Lower leg skin (tissue), 4 donors: ENCODE data around the gene MYO1A. TPM values are rescaled to one million over a fixed set of nuclear protein-coding genes. Genes with fewer than 3 reads are reported as not detected.

Experiments used
- DNase-seq, 2 donors: peaks; one replicate each; pipeline ENCODE4 v3.0.0-alpha.2; 2019; ENCODE audit warnings: low spot score in 2 of 2
- H3K4me3 ChIP-seq: fragments of 200-600 bp; sonication (generic); 2 replicates; pipeline ENCODE4 v1.5.1; 2017; ENCODE audit warnings: mild to moderate bottlenecking, low read depth; ENCODE audit not compliant: poor library complexity, severe bottlenecking
- POLR2A ChIP-seq, 2 donors: fragments of 450-650 bp; IDR thresholded peaks; one replicate each; pipeline ENCODE4 v1.6.1; 2016 to 2017; ENCODE audit warnings: antibody characterized with exemption in 2 of 2, mild to moderate bottlenecking in 1 of 2, moderate library complexity in 1 of 2
- WGBS, 2 donors: methylation state at CpG; one replicate each; pipeline ENCODE4 v1.1.5; 2018; 5-methylcytosine and 5-hydroxymethylcytosine counted together
- intact Hi-C: fragments of 100-400 bp; cut with DNase I; formaldehyde crosslinking; loops from one replicate; pipeline ENCODE4 v1.15.0; 2023; ENCODE audit warnings: low total_unique reads
- total RNA-seq, 4 donors: library from RNA; depleted of rRNA; stranded (reverse); fragments of >200 nt; gene quantifications; one replicate each; pipeline ENCODE4 v1.1.0, GENCODE V29; 2016
- TF ChIP-seq, protein P1 (sequence below), 3 donors: fragments of 450-650 bp; IDR thresholded peaks; one replicate each; pipeline ENCODE4 v1.5.1; 2016; ENCODE audit warnings: antibody characterized with exemption in 3 of 3, mild to moderate bottlenecking in 3 of 3, moderate library complexity in 2 of 3

Gene MYO1A
- total RNA-seq, 4 donors from 2014 or later, result 0.30 to 2.0 (median 0.39) TPM; not detected in 1

DNA sequence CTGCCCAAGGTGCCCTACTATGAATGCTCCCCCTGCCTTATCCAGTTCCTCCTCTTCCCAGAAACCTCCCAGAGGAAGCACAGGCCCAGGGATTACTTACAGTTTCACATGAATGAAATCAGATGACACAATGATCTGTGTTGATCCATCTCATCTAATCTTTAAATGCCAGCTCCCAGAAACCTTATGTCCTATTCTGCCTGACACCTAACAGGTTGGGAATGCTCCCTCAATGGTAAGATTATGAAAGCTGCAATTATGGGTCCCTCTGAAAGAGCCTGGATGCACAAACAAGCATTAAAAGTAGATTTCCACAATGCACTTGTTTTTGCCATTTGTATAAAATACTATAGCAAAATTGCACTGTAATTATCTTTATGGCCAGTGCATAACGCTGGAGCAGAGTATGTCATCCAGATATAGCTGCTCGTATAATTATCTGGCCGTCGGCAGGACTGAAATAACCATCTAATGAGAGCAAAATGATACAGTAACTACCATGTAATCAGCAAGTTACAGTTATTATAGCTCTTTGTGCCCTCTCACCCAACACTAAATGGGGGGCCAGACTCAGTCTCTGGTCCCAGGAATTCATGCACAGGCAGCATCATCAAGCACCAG, 39.2 kb downstream of the MYO1A start:
- 85 to 87% methylated on average over 4 of the region's 4 CpGs for WGBS, 2 donors
- intact Hi-C loops, result loop anchor here (5.0 kb wide), 1 partner anchor 47 kb away; no protein-coding TSS in a partner anchor
- DNase-seq, result no peak
- TF ChIP-seq POLR2A (IDR thresholded peaks at IDR 0.05), result no peak
- TF ChIP-seq, protein P1, sequence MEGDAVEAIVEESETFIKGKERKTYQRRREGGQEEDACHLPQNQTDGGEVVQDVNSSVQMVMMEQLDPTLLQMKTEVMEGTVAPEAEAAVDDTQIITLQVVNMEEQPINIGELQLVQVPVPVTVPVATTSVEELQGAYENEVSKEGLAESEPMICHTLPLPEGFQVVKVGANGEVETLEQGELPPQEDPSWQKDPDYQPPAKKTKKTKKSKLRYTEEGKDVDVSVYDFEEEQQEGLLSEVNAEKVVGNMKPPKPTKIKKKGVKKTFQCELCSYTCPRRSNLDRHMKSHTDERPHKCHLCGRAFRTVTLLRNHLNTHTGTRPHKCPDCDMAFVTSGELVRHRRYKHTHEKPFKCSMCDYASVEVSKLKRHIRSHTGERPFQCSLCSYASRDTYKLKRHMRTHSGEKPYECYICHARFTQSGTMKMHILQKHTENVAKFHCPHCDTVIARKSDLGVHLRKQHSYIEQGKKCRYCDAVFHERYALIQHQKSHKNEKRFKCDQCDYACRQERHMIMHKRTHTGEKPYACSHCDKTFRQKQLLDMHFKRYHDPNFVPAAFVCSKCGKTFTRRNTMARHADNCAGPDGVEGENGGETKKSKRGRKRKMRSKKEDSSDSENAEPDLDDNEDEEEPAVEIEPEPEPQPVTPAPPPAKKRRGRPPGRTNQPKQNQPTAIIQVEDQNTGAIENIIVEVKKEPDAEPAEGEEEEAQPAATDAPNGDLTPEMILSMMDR (IDR thresholded peaks at IDR 0.05), result no peak
- no peak overlapping the region for H3K4me3 ChIP-seq

DNA sequence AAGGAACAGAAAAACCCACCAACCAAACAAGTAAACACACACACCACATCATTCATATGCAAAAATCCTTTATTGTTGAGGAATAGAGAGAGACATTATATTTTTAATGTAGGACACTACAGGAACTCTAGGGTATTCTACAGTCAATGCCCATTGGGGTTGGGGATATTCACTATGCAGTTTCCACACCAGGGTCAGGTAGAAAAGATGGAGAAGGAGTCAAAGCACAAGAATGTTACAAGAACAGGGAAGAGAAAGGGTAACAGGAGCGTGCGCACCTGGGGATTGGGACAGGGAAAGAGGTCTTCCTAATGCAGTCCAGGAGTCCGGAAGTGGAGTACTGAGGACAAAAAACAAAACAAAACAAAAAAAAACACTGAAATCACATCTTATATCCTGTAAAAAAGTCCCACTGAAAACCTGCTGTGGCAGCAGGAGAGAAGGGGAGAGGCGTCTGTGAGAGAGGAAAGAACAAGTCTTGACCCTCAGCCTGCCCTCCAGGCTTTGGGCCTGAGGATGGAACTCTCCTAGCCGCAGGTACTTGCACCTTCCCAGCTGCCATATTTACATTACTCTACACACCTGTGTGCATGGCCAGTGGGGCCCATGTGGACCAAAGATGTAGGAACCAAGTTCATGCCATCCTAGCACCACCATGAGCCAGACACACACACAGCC, 39.8 kb downstream of the MYO1A start:
- WGBS, 2 donors, result 86% methylated on average over 5 of the region's 5 CpGs
- TF ChIP-seq POLR2A (IDR thresholded peaks at IDR 0.05), result no peak
- TF ChIP-seq, protein P1 (IDR thresholded peaks at IDR 0.05), result no peak

DNA sequence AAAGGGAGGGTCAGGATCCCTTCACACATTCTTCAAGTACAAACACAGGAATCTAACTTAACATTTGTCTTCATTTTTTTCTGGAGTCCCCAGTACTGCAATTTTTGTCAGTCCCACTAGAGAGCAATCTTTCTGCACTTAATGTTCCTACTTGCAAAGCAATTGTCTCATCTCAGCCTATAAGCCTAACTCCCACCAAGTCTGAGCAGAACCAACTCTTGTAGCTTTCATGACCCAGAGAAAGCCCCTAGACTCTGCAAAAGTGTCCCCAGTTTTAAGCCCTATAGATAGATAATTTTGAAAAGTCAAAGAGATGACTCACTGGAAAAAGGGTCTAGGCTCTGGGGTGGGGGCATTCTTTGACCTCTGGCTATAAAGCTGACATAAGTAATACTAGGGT, 41.8 kb downstream of the MYO1A start:
- no peak overlapping the region for H3K4me3 ChIP-seq
- TF ChIP-seq, protein P1 (IDR thresholded peaks at IDR 0.05), result no peak
- TF ChIP-seq POLR2A (IDR thresholded peaks at IDR 0.05), result no peak
- intact Hi-C loops, result loop anchor here (5.0 to 10.0 kb wide), 2 partner anchors 59 to 177 kb away; no protein-coding TSS in a partner anchor
- DNase-seq, result no peak

More for the DNA sequence above, 39.8 kb downstream of the MYO1A start:
- DNase-seq, result no peak
- intact Hi-C loops, result loop anchor here (5.0 to 10.0 kb wide), 3 partner anchors 47 to 175 kb away; no protein-coding TSS in a partner anchor
- no peak overlapping the region for H3K4me3 ChIP-seq

DNA sequence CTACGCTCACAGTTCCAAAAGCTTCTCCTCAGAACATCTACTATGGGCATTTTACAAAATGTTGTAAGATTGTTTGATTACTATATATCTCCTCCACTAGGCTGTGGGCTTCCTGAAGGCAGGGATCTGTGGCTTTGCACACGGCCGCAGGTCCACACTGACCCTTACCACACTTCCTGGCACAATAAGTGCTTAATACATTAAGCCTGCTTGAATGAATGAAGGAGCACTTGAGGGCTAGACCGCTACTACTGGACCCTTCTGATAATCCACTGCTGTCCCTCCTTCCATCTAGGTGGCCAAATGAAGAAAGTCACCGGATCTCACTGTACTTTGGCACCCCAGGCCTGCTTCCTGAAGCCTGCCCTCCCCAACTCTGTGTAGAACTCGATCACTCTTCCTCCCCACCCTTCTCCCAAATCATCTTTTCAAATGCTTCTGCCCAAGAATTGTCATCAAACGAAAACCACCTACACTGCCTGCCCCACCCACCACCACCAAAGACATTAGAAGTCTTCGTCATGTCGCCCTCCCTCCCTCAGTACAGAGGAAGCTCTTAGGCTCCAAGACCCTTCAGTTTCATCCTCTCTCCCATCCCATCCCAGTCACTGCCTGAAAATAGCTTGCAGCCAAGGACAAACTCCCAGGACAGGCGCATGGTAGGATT, 43.0 kb downstream of the MYO1A start:
- H3K4me3 ChIP-seq, result no peak overlapping the region
- intact Hi-C loops, result loop anchor here (5.0 to 10.0 kb wide), 2 partner anchors 60 to 178 kb away; no protein-coding TSS in a partner anchor
- WGBS, 2 donors, result 58 to 60% methylated on average over 10 of the region's 10 CpGs
- no peak for TF ChIP-seq POLR2A (IDR thresholded peaks at IDR 0.05)
- TF ChIP-seq, protein P1 (IDR thresholded peaks at IDR 0.05), result no peak
- DNase-seq, result no peak

DNA sequence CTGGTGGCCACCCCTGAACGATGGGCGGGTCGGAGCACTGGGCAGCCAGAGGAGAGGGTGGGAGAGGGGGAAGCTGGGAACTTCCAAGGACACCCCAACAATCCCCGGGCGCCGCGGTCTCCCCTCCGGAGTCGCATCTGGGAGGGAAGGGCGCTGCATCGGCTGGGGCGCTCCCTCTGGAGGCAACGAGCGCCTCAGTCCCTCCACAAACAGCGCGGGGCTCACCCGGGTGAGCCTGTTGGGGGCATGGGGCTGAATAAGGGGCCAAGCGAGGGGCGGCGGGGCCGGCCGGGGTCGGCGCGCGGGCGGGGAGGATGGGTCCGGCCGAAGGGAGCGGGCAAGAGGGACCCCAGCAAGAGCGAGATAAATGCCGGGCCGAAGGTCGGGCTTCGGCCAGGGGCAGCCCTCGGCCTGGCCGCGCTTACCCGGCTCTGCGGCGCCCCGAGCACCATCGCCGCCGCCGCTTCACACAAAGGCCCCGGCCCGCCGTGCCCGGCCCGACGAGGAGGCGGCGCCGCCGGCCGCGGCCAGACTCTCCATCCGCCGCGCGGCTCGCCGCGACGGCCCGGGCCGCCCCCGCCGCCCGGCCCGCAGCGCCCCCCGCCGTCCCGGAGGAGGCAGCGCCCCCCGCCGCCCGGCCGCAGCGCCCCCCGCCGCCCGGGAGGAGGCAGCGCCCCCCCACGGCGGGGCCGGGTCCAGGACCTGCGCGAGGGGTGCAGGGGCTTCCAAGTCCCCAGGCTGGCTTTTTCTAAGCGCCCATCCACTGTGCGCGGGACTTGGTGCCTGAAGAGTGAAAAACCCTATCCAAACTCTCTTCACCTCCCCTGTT, 43.7 kb downstream of the MYO1A start, which contains the start of gene ZBTB39:
Gene ZBTB39 (minus strand): TSS at position 567 of the 829 bp plus-strand sequence. CDS start 1,629 bp downstream, outside the sequence.
- H3K4me3 ChIP-seq, result peak within 1 kb of the TSS; percentile 86
- 1% methylated on average over 10 to 30 of the region's 94 CpGs for WGBS, 2 donors
- intact Hi-C loops, result loop anchor here (5.0 to 10.0 kb wide), 2 partner anchors 61 to 179 kb away; no protein-coding TSS in a partner anchor
- no peak for TF ChIP-seq POLR2A (IDR thresholded peaks at IDR 0.05)
- TF ChIP-seq, protein P1 (IDR thresholded peaks at IDR 0.05), result no peak
- DNase-seq, result no peak
